Stimulated activated CD4-positive, alpha-beta T cell treated with anti-CD3 and anti-CD28 coated beads, Interleukin-12 subunit alpha, Interleukin-12 subunit beta, amount 100 ng/mL, for 24 hours (primary cell): ENCODE data around the gene RIC8B.
"Not testable (repeated sequence)": the region's sequence is repeated elsewhere in the genome, so short reads cannot be mapped to it uniquely, and the experiment has no call there.

ENCODE experiments used
- DNase-seq, 2 experiments: peaks; one replicate each; pipeline ENCODE4 v3.0.0-alpha.2; 2020; ENCODE audit warnings: low read depth in 2 of 2

RIC8B gene, protein sequence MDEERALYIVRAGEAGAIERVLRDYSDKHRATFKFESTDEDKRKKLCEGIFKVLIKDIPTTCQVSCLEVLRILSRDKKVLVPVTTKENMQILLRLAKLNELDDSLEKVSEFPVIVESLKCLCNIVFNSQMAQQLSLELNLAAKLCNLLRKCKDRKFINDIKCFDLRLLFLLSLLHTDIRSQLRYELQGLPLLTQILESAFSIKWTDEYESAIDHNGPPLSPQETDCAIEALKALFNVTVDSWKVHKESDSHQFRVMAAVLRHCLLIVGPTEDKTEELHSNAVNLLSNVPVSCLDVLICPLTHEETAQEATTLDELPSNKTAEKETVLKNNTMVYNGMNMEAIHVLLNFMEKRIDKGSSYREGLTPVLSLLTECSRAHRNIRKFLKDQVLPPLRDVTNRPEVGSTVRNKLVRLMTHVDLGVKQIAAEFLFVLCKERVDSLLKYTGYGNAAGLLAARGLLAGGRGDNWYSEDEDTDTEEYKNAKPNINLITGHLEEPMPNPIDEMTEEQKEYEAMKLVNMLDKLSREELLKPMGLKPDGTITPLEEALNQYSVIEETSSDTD

DNA sequence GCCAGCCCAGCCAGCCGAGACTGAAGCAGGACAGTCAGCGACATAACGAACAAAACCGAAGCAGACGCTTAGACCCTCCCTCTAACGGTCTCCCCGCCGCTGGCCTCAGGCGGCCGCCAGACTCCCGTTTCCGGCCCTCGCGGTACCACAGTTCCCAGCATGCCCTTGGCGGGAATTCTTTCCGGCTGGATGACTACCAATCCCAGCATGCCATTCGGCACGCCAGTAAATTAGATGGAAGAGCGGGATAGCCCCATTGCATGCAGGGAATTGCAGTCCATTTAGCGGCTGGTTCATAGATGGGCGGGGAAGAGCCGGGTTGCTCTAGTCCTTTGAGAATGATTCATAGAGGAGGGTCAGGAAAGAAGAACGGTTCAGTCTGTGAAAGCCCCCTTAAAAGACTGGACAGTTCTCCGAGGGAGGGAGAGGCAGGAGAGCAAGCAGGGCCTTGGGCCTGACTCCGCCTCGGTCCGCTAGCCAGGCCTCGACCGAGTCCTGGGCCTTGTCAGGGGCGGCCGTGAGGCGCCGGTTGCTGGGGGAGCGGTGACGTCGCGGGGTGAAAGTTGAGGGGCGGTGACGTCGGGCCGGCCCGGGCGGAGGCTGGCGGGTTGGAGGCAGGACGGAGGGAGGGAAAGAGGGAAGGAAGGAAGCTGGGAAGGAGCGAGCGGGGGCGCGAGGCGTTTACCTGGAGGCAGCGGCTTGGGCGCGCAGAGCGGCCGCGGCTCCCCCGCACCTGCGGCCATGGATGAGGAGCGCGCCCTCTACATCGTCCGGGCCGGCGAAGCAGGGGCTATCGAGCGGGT is at the start of gene RIC8B:
RIC8B (plus strand) TSS at position 678 of the 803 bp plus-strand sequence; CDS start at position 742, 64 bp downstream.
- peak; percentile 73 to 80 for DNase-seq

DNA sequence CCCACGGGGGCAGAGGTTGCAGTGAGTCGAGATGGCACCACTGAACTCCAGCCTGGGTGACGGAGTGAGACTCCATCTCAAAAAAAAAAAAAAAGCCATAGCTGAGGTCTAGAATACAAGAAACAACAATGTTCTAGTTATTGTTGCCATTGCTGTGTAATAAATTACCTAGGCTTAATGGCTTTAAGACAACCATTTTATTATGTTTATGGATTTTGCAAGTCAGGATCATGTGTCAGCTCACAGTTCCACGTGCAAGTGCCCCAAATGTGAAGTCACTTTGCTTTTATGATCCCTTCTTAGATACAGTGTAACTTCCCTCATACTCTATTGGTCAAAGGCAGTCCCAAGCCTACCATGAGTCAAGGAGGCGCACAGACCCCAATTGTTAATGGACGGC is 49.5 kb upstream of the RIC8B start:
- no peak for DNase-seq

DNA sequence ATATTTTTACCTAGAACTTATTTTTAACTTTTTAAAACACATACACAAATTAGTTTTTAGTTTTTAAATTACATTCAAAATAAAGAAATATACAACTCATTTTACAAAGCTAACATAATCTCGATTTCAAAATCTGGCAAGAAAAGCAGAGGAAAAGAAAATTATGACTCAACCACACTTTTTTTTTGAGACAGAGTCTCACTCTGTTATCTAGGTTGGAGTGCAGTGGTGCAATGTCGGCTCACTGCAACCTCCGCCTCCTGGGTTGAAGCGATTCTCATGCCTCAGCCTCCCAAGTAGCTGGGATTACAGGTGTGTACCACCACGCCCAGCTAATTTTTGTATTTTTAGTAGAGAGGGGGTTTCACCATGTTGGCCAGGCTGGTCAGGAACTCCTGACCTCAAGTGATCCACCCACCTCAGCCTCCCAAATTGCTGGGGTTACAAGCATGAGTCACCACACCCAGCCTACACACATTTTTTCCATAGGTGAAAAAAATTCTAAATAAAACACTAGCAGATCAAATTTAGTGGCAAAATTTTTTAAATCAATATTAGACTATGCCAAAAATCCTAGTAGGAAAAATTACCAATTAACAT is 47.8 kb upstream of the RIC8B start:
- DNase-seq: not testable (repeated sequence)

DNA sequence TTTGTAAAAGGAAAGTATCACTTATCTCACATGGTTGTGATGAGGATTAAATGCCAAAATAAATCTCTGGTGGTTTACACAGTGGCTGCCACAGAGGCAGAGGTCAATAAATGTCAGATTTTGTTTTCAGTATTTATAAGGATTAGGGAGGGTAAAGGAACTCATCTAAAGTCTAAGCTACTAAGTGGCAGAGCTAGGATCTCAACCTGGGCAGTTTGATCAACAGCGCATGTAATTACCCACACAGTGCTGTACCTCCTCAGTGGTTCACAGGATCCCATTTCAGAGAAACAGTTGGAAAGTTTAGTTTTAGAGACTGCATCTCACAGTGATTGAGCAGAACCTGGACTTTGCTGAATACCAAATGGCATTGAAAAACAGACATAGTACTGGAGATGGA is 44.9 kb upstream of the RIC8B start:
- DNase-seq: no peak

DNA sequence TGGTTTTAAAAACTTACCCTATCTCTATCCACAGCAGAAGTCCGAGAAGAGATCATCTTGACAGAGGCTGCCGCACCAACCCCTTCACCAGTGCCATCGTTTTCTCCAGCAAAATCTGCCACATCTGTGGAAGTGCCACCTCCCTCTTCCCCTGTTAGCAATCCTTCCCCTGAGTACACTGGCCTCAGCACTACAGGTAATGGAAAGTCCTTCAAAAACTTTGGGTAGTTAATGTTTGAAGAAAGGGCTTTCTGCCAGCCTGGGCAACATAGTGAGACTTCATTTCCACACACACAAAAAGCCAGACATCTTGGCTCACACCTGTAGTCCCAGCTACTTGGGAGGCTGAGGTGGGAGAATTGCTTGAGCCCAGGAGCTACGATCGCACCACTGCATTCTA is 41.6 kb upstream of the RIC8B start:
- DNase-seq: no peak

DNA sequence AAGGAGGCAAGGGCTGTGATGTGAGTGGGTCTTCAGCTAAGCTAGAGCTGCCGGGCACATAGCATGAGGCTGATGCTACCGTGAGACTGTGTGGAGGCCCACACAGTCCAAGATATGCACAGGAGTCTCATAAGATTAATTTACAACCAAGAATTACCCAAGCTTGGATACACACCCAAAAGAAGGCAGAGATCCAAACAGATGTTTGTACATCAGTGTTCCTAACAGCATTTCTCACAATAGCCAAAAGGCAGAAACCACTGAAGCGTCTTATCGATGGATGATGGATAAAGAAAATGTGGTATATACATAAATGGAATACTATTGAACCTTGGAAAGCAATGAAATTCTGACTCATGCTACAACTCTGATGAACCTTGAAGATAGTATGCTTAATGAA is 40.8 kb upstream of the RIC8B start:
- no peak for DNase-seq

DNA sequence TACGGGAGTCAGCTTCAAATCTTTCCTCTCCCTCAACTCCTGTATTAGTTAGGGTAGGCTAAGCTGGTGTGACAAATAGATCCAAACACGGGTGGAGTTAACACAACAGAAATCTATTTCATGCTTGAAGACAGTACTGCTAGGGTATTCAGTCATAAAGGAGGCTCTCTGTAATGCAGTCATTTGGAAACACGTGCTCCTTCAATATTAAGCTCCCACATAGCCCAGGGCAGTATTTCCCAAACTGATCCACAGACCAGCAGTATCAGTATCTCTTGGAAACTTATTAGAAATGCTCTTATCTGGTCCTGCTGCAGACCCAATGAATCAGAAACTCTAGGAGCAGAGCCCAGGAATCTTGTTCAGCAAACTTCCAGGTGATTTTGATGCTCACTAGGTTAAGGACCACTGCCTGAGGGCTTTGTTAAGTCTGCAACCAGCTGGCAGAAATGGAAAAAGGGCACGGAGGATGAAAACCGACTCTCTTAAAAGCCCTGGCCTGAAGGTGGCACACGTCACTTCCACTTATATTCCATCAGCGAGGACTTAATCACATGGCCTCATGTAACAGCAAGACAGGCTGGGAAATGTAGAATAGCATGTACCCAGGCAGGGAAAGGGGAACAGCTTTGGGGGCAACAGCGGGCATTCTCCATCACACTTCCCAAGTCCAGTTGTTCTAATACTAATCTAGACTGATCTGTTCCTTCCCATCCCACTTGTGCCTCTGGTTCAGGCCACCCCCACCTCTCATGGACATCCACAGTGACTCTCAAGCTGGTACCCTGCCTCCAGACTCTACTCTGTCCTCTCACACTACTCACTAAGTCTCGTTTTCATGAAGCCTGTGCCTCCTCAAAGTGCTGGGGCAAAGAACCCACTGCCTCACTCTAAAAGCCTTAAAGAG is 38.2 kb upstream of the RIC8B start:
- DNase-seq: no peak

DNA sequence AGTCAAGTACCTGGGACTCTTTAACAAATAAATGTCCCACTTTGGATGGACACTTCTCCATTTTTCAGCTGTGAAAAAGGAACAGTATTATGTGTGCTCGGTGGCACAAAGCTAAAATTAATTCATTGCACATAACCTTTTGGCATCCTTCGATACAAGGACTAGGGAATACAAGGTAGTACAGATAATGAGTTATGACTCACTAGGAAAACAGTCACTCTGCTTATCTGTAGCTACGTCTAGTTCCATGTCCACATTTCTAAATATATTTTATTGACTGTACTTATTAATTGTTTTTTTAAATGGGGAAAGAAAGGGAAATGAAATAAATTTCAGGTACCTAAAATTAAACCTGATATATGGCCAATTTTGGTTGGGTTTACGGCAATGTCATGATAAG is 35.2 kb upstream of the RIC8B start:
- no peak for DNase-seq

DNA sequence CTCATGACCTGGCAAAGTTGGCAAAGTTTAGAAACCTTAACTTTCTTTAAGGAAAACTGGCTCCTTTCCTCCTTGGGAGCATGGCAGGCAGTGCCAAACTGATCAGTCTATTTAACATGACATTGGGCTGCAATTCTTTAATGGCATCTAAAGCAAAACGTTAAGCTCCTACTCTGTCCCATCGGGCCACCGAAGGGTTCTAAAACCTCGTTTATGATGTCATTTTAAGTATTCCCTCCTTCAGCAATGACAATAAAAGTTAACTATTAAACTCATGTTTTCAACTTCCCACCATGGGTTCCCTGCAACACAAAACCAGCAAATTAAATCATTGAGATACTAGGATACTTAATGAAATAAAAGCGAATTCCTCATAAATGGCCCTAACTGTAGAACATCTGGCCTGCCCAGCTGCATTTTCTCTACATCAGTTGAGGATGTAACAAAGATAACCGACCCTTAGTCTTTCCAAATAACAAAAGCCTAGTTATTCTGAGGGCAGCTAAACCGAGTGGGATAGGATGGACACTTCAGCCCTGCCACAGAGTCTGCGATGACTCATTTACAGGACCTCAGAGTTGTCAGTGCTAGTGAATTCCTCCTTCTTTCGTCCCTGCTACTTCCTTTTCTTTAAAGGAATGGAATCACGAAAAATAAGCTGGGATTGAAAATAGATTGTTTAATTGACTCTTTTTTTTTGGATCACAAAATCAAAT is 34.5 kb upstream of the RIC8B start:
- DNase-seq: no peak

DNA sequence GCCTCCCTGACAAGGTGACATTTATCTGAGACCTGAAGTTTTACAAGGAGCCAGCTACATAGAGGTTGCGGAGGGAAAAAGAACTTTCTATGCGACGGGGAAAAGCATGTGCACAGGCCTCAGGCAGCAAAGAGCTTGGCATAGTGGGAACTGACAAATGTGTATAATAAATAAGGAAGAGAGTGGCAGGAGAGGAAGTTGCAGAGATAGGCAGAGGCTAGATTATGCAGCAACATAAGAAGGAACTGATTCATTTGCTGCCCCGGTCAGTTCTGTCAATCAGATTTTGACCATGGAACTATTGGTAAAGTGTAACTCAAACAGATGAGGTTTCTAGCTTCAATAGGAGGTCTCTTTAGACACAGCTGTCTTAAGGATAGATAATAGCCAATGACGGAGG is 33.7 kb upstream of the RIC8B start:
- no peak for DNase-seq

DNA sequence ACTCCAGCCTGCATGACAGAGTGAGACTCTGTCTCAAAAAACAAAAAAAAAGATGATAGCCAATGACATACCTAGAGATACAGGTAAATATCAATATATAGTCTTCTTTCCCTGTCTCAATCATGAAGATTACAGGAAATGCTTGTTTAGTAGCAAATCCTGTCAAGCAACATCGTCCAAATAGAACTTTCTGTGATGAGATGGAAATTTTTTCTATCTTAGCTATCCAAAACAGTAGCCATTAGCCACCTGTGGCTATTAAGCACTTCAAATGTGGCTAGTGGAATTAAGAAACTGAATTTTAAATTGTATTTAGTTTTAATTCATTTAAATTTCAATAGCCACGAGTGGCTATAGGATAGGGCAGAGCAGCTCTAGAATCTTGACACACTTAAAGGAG is 33.2 kb upstream of the RIC8B start:
- no peak for DNase-seq

DNA sequence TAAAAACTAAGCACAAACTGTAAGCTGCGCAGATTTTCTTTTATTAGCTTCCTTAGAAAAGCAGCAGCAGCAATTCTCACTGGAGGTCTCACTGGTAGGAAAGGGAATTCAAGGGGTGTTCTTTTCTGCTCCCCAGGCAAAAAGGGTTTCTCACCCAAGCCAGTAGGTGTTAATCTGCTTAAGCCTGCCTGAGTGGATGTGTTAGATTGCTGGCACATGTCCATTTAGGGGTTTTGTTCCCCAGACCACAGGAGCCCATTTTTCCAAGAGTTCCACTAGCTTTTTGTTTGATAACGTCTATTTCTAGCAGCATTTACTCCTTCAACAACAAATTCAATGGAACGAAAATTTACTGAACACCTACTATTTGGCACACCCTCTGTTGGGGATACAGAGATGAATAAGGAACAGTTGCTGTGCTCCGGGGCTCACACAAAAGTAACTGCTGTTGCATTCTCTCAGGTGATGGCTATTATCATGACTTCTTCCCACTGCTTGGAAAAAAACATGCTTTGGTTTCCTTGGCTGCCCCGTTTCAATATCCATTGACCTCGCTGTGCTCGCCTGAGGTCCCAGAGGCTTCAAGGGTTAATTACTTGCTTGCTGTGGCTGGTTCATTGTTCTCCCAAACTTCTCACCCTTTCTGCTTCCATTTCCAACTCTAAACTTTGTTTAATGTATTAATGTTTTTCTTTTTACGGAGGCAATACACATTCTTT is 31.1 kb upstream of the RIC8B start:
- DNase-seq: no peak

DNA sequence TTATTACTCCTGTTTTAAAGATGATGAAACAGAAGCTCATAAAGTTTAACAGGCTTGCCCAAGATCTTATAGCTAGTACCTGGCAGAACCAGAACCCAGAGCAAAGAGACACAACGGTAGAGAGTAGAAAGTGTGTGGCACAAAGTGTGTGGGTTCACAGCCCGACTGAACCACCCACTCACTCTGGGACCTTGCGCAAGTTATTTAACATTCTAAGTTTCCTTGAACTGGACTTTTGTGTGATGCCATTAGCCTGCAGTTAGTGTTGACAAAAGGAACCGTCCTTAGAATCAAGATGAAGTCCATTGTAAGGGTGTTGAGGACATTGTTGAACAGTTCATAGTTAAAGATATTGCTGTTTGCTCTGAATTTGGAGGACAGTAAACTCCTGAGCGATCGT is 29.9 kb upstream of the RIC8B start:
- no peak for DNase-seq

DNA sequence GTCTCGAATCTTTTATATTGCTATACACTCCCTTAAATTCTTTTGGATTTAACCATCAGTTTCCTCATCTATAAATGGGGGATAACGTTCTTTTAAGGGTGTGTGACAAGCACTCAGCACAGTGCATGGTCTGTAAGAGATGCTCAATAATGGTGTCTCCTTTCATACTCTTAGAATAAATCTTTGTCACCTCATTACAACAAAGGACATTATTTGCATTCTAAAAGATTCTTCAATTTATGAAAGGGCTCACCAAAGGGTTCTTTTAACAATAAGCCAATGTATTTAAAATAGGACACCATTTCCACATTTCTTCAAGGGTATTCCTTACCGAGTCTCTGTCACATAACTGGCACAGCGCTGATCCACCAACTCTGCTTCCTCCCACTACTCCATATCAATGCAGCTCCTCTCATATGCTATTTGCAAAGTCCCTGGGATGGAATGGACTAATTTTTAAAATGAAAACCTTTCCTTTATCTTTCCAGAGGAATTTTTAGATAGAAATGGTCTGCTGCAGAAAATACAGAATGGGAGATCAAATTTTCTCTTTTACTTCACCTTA is 29.2 kb upstream of the RIC8B start:
- no peak for DNase-seq

DNA sequence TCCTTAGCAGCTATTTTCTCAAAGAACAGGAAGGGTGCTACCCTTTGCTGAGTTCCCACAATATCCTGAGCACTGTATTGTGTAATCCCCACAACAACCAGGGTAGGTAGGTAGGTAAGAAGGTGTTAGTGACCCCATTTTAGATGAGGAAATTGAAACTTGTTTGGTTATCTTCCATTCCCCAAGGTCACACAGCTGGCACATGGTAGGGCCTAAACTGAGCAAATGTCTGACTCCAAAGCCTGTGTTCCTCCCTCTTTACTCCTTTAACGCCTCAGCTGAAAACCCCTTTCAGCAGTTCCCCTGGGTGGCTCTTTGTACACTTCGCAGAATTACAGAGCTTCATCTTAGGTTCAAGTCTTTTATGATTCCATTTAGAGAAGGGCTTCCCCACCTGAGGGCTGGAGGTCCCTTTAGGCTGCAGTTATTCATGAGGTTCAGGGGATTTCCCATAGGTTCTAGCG is 26.5 kb upstream of the RIC8B start:
- no peak for DNase-seq

DNA sequence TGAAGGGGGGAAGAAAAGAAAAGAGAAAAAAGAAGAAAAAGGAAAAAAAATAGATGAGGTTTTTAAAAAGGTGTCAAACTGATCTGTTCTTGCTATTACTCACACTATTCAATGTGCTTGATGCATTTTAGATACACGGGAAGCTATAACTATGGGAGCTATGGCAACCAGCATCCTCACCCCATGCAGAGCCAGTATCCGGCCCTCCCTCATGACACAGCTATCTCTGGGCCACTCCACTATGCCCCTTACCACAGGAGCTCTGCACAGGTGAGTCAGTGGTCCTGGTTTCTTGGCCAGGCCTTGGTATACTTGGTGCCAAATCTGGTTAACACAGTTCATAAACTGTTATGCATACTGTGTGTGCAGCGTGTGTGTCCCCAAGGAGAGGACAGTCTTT is 24.0 kb upstream of the RIC8B start:
- DNase-seq: no peak

DNA sequence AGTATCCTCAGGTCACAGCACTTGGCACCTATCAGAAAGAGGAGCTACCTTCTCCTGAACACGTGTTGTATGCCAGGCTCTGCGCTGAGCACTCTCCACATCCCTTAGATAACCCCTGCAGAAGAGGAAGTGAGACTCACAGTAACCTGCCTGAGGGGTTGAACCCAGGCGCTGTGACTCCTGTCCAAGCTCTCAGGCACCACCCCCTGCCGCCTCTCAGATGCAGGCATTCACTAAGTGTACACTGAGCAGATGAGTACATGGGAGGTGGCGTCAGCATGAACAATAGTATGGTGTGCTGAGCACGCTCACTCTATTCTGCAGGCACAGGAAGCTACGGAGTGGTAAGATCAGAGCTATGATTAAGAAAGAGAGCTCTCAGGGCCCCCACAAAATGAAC is 21.0 kb upstream of the RIC8B start:
- peak; percentile 27 to 33 for DNase-seq

DNA sequence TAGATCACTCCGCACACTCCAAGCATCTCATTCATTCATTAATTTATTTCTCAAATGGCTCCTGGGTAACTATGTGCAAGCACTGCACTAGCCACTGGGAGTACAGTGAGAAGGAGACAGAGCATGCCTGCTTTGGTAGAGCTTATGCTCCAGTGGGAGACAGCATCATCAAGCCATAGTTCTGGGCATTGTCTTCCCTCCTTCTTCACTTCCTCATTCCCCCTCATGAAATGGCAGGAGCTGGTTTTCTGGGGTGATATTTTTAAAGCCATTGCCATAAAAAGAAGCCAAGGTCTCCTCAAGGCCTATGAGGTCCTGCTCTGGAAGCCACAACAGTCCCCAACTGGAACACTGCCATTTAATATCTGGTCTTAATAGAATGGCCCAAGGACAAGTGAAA is 20.2 kb upstream of the RIC8B start:
- no peak for DNase-seq

DNA sequence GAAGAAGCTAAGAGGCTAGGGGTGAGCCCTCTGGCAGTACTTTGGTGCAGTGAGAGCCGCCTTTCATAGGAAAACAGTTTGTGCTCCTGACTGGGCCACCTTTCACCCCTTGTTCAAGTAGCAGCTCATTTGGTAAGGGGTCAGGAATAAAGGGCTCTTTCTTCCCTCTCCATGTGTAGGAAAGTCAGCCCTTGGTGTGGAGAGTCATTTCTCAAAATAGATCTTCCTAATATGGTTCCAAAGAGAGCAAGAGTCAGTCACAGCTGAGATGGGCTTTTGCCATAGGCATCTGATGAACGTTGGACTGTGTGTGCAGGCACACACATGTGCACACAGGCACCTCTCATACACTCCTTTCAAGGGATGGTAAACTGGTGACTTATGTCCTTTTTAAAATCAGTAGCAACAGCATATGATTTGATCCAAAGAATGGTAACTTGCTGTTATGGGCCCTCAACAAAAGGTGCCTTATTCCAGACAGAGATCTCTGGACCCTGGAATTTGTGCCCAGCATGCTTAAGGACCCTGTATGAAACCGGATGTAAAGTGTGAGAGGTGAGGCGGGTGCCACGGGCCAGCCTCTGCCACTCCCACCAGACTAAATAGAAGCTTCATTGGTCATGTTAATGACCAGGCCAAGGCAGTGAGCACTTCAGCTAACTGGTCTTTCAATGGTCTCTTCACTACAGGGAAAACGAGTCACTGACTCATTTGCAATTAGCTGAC is 16.7 kb upstream of the RIC8B start:
- DNase-seq: no peak
